HG02852 (cell line): ENCODE measurements around the gene SLC35B2.
A peak's percentile ranks its signal among the peaks of the same experiment; 100 is the strongest.
"Not testable (repeated sequence)": the region's sequence is repeated elsewhere in the genome, so short reads cannot be mapped to it uniquely, and the experiment has no call there.

Experiments used
- ATAC-seq: cut with Tn5 transposase; IDR thresholded peaks from one replicate; pipeline ENCODE4 v1.9.1; 2021; ENCODE audit warnings: mild to moderate bottlenecking, moderate library complexity; ENCODE audit not compliant: unreplicated experiment

SLC35B2 gene

DNA sequence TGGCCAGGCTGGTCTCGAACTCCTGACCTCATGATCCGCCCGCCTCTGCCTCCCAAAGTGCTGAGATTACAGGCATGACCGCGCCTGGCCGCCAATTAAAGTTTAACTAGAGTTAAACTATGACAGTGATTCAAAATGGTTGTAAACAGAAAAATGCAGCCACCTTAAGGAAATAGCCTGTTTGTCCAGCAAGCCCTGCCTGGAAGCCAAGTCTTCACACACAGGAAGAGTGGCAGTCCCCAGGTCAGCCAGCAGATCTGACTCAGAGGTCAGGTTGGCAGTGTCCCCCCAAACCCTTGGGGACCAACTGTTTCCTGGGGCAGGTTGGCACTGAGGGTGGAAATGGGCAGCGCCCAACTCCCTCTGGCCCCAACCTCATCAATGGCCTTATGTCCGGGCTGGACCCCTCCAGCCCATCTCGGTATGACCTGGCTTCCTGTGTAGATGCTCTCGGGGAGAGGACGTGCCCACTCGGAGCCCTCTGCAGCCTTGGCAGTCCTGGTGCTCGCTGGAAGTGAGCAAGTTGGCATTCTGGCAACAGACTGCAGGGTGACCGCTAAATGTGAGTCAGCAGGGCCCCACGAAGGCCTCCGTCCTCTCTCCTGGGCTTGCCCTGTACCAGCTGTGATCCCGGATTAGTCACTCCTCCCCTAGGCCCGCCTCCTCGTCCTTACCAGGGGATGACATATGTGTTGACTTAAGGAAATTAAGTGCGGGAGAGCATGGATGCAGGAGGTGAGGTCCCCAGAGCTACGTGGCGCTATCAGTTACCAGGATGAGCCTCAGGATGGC, 20.1 kb downstream of the SLC35B2 start:
- ATAC-seq: peak; percentile 78

DNA sequence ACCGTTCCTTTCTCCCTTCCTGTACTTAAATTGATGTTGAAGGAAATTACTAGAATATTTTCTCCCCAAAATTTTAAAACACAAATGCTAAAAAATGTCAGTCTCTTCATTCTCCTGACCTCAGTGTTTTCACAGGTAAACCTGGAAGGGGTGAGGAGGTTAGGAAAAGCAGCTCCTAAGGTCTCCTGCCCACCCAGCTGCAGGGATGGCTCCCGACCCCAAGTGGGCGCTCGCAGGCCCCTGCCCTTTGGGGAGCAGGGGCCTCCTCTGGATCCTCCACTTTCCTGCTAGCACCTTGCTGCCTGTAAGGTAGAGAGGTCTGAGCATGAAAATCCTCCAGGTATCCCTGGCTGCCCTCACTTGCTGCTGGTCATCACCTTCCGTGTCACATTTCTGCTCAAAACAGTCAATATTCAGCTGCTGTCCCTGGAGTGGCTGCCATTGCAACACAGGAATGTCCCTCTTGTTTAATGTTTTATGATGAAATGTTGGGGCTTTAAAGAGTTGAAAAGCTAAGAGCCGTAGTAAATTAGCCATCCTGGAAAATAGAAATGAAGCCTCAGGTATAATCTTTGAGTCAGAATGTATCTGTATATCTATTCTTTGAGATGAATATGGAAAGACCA, 21.3 kb downstream of the SLC35B2 start:
- no peak for ATAC-seq

DNA sequence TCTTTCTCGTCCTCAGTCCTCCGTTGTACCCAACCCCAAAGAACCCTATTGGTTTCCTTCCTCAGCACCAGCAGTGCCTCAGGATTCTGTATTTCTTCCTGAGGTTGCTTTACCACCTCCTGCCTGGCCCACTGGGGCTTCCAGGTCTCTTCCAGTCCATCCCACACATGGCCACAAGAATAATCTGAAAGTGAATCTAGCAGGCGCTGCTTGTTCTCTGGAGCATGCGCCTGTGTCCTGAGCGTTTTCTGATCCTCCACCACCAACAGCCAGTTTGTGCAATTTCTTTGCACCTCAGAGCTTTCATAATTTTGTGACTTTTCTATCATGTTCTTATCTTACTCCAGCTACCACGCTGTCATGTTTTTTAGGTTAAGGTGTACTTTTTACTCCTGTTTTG, 22.1 kb downstream of the SLC35B2 start:
- ATAC-seq: no peak

DNA sequence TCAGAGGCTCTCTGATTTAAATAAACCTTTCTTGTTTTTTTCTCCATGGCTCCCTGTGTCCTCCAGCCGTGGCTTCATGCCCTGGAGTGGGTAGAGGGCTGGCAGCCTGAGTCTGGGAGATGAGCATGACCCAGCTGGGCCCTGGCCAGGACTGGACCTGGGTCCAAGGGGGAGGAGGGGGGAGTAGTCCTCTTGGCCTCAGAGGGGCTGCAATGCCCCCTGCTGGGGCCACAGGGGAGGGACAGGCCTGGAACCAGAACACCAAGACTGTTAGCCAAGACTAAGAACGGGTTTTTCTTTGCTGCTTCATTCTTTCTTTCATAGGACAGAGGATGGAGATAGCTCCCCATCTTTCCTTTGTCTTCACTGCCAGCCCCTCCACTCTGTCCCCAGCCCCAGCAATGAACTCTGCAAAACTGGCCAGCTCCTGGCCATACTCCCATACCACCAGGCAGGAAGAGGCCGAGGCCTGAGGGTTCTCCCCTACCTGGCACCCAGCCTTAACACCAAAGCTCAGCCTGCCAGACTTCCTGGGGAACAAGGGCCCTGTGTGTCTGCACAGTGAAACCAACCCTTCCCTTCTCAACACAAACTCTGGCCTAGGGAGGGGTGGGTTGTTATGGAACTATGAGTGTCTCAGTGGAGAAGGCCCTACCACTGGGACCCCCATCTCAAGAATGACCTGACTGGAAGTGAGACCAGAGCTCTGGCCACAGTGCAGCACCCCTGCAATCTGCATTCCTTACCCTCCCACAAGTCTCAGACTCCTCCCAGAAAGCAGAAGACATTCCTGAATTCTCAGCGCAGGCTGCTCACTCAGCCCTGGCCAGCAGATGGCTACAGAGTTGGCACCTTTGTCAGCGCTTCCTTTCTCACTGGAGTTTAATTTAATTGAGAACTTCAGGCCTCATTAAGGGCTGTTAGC, 23.0 kb downstream of the SLC35B2 start:
- ATAC-seq: no peak

DNA sequence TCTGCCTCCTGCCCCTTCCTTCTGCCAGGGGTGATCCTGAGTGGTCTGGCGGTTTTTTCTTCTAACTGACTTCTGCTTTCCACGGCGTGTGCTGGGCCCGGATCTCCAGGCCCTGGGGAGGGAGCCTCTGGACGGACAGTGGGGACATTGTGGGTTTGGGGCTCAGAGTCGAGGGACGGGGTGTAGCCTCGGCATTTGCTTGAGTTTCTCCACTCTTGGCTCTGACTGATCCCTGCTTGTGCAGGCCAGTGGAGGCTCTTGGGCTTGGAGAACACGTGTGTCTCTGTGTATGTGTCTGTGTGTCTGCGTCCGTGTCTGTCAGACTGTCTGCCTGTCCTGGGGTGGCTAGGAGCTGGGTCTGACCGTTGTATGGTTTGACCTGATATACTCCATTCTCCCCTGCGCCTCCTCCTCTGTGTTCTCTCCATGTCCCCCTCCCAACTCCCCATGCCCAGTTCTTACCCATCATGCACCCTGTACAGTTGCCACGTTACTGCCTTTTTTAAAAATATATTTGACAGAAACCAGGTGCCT, 23.7 kb downstream of the SLC35B2 start:
- no peak for ATAC-seq

DNA sequence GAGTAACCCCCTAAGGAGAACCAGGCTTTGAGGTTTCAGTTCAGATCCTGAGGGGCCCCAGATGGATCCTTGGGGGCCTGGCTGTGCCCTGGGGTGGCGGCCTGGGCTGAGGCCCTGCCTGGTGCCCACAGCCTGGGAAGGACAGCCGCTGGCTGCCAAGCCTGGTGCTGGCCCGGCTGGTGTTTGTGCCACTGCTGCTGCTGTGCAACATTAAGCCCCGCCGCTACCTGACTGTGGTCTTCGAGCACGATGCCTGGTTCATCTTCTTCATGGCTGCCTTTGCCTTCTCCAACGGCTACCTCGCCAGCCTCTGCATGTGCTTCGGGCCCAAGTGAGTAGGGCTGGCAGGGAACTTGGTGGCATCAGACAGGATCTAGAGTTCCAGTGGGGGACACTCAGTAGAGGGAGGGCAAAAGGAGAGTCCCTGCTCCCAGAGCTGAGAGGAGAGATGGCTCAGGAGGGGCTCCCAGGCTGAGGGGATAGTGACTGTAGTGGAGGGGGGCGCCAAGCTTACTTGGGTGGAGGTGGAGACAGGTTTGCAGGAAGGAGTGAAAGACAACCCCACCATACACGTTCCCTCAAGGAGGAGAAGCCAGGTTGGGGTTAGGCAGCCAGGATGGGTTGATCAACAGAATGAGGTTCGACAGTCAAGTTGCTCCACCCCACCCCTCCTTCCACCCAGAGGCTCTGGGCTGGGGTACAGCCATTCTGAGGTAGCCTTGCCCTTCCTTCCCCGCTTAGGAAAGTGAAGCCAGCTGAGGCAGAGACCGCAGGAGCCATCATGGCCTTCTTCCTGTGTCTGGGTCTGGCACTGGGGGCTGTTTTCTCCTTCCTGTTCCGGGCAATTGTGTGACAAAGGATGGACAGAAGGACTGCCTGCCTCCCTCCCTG, 24.4 kb downstream of the SLC35B2 start:
- no peak for ATAC-seq

DNA sequence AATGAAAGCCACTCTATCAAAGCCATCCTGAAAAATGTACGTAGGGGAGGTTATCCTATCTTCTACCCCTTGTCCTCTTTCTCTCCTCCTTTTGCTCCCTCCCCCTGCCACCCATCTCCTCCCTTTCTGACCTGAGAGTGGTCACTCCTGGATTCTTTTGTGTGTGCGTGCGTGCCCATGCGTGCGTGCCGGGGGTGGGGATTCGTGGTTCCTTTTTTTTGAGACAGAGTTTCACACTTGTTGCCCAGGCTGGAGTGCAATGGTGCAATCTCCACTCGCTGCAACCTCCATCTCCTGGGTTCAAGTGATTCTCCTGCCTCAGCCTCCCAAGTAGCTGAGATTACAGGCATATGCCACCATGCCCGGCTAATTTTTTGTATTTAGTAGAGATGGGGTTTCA, 25.9 kb downstream of the SLC35B2 start:
- not testable (repeated sequence) for ATAC-seq

DNA sequence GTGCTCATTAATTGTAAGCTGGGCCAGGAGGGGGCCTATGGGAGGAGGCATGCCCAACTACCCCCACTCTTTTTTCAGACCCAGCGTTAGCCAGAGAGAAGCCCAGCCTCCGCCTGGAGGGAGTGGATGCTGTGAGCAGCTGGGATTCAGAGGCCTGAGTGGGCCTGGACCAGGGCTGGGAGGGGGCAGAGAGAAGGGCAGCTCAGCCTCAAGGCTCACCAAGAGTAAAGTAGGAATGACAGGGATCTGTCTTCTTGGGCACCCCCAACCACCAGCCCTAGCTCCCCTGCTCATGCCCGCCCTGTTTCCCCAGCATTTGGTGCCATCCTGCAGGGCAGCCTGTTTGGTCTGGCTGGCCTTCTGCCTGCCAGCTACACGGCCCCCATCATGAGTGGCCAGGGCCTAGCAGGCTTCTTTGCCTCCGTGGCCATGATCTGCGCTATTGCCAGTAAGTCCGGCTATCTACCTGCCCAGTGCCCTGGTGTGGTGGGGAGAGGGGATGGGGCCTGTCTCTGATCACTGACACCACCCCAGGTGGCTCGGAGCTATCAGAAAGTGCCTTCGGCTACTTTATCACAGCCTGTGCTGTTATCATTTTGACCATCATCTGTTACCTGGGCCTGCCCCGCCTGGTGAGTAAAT, 27.2 kb downstream of the SLC35B2 start:
- ATAC-seq: no peak

DNA sequence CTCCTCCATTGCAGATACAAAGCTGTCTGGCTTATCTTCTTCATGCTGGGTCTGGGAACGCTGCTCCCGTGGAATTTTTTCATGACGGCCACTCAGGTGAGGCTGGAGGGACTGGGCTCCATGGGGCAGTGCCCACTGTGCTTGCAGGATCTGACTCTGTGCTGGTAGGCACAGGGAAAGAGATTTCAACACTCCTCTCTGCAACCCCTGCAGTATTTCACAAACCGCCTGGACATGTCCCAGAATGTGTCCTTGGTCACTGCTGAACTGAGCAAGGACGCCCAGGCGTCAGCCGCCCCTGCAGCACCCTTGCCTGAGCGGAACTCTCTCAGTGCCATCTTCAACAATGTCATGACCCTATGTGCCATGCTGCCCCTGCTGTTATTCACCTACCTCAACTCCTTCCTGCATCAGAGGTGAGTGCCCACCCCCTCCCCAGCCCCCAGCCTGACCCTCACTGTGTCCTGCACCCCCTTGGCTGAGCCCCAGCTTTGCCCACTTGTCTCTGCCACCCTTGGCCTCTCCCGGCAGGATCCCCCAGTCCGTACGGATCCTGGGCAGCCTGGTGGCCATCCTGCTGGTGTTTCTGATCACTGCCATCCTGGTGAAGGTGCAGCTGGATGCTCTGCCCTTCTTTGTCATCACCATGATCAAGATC, 27.8 kb downstream of the SLC35B2 start:
- no peak for ATAC-seq

DNA sequence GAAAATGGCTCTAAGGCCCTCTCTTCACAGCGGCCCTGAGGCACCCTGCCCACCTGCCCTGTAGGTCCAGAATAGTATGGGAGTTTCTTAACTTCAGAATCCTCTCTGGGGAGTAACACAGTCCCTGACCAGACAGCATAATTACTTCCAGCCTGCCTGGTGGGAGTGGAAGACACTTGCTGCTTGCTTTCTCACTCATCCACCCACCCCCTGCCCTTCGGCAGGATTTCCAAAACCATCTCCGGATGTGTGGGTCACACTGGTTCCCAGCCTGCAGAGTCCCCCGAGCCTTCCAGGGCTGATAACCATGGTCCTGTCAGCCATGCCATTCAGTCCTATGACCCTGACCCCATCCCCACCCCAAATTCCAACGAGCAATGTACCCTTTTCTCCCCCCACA, 28.5 kb downstream of the SLC35B2 start:
- no peak for ATAC-seq

DNA sequence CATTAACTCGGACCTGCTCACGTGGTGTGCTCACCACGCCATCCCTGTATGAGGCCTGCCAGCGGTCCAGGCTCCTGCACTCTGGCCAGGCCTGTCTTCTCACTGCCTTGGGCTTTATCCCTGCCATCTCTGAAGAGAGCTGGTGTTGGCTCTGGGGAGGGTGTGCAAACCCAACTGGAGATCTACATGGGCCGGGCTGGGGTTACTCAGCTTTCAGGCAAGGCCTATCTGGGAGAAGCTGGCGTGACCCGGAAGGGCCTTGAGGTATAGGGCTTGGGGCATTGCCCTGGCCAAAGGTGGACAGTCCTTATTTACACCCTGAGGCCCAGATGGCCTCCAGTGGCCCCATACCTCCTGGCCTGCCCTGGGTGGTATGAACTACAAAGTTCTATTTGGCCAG, 28.9 kb downstream of the SLC35B2 start:
- ATAC-seq: no peak

DNA sequence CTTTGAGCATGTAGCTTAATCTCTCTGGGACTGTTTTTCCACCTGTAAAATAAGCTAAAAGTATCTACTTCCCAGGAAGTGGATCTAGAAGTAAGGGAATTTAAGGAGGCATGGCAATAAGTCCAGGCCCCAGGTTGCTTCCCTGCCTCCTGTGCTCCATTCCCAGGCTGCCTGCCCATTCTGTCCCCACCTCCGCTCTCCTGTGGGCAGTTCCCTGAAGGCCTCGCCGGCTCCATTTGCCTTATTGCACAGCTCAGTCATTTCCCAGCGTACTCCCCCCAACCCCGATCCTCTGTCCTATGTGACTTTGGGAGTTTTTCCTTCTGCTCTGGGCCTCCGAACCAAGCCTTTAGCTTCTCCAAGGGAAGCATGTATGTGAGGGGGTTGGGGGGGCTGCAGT, 29.3 kb downstream of the SLC35B2 start:
- no peak for ATAC-seq

DNA sequence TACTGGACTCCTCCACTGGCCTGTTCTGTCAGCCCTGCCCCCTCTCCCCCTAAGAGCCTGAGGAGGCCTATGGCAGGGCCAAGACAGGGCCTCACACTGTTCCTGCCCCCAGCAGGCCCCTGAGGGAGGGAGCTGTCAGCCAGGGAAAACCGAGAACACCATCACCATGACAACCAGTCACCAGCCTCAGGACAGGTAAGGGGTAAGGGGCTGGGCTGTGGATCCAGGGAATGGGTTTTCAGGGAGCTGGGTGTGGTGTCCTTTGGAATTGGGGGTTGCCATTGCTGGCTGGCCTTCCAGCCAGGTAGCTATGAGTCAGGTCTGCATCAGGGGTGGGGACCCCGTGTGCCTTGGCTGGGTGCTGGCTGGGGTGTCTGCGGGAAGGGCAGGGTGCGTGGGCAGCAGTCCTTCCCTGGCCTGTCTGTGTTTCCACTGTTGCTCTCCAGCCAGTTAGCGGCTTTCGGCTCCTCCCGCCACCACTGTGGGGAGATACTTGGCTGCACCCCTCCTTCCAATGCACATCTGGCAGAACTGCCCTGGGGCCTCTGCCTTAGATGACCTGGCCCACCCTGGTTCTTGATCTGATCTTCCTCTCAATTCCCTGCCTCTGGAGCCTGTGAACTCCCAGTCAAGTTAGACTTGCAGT, 30.1 kb downstream of the SLC35B2 start:
- no peak for ATAC-seq

DNA sequence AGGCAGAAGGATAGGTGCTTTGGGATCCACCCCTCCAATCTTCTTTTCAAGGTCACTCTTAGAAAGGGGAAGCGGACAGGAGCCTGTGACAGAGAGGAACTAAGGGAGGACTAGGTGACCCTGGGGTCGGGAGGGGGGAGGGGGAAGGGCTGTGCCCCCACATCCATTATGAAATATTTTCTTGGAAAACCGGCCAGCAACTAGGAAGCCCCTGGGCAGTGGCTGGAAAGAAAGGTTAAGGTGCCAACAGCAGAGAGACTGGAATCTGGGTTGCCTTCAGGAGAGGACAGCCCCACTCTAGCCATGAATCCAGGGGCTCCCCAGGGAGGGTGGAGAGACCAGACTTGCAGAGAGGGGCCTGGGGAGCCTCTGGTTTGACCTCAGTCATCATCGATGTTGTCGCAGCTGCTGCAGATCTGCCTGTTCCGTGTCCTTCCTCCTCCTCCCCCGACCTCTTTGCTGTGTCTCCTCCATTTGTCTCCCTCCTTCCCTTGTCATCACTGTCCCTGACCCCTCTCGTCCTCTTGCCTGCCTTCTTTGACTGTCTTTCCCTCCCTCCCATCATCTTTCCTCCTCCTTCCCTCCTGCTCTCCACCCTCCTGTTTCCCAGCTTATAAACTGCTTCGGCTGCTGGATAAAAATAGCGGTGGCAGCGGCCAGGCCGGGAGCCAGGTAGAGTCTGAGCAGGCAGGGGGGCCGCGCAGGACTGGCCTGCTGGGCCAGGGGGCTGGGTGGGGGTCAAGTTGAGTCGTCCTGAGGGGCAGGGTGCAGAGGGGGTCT, 30.8 kb downstream of the SLC35B2 start:
- no peak for ATAC-seq

DNA sequence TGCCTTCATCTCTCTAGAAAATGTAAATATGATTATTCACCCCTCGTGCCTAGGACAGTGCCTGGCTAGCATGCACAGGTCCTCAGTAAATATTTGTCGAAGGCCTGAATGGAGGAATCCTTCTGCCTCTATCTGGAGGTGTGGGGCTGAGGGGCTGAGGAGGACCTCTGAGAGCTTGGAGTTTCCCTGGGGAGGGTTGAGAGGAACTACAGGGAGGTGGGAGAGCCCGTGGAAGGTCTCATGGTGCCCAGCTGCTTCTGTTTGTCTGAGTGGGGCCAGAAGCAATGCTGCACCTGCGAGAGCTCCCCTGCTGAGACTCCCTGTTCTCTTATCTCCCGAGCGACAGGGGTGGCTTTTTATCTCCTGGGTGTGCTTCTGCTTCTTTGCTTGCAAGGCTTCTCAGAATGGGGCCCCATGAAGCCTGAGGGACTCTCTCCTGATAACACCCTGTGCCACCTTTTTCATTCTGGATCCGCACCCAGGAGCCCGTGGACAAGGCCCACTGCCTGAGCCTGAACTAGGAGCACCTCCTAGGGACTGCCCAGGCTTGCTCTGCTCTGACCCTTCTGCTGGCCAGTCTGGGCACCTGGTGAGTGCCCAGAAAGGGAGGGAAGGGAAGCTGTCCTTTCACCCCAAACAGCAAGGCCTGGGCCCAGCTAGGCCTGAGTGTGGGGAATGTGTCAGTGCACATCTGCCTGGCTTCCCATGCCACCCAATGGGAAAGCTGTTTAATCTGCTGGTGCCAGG, 31.6 kb downstream of the SLC35B2 start:
- no peak for ATAC-seq

DNA sequence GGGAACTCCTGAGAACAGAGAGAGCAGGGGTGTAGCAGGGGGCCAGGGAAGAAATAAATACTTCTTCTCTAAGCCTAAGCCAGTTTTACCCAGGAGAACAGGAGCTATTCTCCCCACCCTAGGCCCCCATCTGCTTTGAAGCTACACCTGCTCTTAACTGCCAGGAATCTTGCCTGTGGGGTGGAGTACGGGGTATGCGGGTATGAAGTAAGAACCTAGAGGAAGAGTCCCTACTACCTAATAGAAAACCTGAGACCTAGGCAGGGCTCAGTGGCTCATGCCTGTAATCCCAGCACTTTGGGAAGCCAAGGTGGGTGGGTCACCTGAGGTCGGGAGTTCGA, 32.4 kb downstream of the SLC35B2 start:
- no peak for ATAC-seq
